AG10803 (cell line): ENCODE data around the gene S100A1.

Experiments used
- DNase-seq: peaks from one replicate; pipeline ENCODE4 v3.0.0; 2010; ENCODE audit warnings: low read depth
- H3K4me3 ChIP-seq: 2 replicates; pipeline ENCODE4 v1.5.1; 2011; ENCODE audit warnings: mild to moderate bottlenecking, low read length, control low read depth
- CTCF ChIP-seq: conservative IDR thresholded peaks from 2 replicates; pipeline ENCODE4 v1.5.1; 2011; ENCODE audit warnings: mild to moderate bottlenecking, low read length, control low read depth, inconsistent platforms

Gene S100A1

DNA sequence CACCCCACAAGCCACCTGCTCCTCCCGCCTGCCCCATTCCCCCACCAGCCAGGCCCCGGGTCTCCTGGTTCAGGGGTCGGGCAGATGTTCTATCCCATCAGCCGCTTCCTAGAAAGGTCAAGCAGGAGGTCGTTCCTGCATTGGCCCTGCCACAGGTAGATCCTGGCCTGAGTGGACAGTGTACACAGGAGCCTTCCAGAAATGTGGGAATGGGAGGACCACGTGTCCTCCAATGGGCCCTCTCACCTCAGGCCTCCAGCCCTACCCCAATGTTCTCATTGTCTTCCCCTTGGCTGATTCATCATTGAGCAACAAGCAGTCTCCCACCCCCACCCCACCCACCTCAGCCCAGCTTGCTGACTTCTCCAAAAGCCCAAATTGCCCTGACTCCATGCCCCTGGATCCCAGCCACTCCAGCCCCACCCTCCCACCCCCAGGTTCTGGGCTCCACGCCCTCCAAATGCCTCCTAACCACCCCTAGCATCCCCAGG, 17.4 kb upstream of the S100A1 start:
- no peak for TF ChIP-seq CTCF
- peak; percentile 48 for DNase-seq
- H3K4me3 ChIP-seq: peak overlapping the region; percentile 95

DNA sequence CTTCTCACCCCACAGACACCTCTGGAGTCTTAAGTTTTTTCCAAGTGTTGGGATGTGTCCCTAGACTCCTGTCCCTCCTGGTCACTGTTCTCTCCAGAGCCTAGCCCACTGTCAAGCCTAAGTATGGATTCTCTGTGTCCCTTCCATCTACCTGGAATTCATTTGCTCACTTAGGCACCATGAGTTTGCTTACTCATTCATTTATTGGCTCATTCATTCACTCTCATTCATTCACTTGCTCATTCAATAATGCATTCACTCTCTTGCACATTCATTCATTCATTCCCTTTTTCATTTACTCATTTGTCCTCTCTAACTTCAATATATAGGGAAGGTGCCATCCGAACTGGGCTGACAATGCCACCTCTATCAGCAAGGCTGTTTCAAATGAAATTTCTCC, 16.9 kb upstream of the S100A1 start:
- peak overlapping the region; percentile 95 for H3K4me3 ChIP-seq
- DNase-seq: no peak
- no peak for TF ChIP-seq CTCF

- DNase-seq: no peak
- H3K4me3 ChIP-seq: peak overlapping the region; percentile 95
- TF ChIP-seq CTCF: no peak
Observed at GRCh38 chr1:153612111-153612754, 16.0 kb upstream of the S100A1 start.

DNA sequence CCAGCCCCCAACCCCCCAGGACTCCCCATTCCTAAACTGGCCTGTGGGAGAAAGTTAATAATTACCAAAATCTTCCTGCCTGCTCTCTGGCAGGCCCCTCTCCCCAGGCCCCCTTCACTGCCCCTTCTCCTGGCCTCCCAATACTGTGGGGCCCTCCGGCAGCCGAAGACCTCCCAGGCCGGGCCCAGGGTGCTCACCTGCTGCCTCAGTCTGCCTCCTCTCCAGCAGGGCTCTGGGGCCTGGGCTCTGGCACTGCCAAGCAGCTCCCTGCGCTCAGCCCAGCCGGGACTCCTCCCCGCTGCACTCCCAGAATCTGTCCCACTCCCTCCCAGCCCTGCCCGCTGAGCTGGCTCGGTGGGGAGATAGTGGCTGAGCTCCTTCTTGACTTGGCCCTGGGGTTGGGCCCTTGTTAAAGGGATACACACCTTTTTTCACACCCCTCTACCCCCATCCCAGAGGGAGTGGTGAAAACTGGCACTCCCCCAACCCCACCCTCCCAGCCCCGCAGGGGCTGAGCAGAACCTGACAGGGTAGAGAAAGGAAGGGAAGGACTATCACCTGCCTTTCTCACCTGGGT, 15.4 kb upstream of the S100A1 start, which contains the start of gene S100A16:
Gene S100A16, minus strand, starts transcription at position 383 of the 577 bp plus-strand sequence. CDS start 4,986 bp downstream, outside the sequence.
- peak; percentile 73 for DNase-seq
- H3K4me3 ChIP-seq: peak within 1 kb of the TSS; percentile 95
- no peak for TF ChIP-seq CTCF

DNA sequence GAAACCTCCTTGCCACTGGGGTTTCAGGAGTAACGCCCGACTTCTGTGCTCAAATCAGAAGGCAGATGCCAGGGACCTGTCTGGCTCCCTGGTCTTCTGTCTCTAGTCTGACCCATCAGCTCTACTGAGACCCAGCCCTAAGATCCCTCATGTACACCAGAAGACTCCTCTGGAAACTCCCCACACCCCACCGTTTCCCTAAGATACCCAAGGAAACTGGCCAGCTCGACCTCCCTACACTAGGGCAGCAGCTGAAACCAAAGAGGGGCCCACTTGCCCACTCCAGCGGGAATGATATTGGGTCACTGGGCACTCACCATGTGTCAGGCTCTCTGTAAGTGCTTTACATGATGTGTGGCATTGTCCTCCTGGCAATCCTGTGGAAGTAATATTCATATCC, 14.8 kb upstream of the S100A1 start:
- TF ChIP-seq CTCF: no peak
- peak overlapping the region; percentile 95 for H3K4me3 ChIP-seq
- DNase-seq: no peak

DNA sequence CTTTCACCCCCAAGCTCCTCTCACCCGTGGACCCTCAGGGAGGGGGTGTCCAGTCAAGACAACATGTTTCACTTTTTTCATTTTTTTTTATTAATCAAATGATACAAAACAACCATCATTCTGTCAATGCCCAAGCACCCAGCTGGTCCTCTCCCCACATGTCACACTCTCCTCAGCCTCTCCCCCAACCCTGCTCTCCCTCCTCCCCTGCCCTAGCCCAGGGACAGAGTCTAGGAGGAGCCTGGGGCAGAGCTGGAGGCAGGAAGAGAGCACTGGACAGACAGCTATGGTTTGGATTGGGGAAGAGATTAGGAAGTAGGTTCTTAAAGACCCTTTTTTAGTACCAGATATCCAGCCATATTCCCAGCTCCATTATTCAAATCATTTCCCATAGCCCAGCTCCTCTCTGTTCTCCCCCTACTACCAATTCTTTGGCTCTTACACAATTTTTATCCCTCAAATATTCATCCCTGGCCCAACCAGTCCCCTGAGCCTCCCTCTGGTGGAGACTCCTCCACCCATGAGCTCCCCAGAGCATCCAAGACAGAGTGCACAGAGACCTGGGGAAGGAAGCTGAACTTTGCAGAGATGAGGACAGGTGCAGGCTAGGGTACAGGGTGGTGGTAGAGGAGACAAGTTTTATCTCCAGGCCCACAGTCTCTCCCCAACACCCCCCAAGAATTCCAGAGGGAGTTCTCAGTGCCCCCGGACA, 13.9 kb upstream of the S100A1 start:
- TF ChIP-seq CTCF: peak; percentile 38
- no peak for DNase-seq
- H3K4me3 ChIP-seq: no peak overlapping the region
